BJ (cell line): ENCODE measurements around the gene SLC26A6. TPM values are rescaled to one million over a fixed set of nuclear protein-coding genes. Genes with fewer than 3 reads are reported as not detected.

Experiments used
- CTCF ChIA-PET: fragments of 350-600 bp; formaldehyde crosslinking; extraction: SDS; loops from one replicate; lab custom pipeline; 2021; ENCODE audit warnings: antibody characterized with exemption, inconsistent platforms; lab: Yijun Ruan, JAX
- POLR2A ChIA-PET: fragments of 300-600 bp; sonication (Branson Sonifier 250); formaldehyde crosslinking; extraction: SDS; loops from one replicate; lab custom pipeline; 2021; ENCODE audit warnings: antibody characterized with exemption; lab: Charles Lee
- DNase-seq: peaks from one replicate; pipeline ENCODE4 v3.0.0-alpha.2; 2011; ENCODE audit warnings: low read depth
- H3K27me3 ChIP-seq: 2 replicates; pipeline ENCODE4 v1.6.0; 2011; ENCODE audit warnings: low read length; ENCODE audit not compliant: control insufficient read depth, insufficient read depth
- H3K36me3 ChIP-seq: 2 replicates; pipeline ENCODE4 v1.5.1; 2011; ENCODE audit warnings: low read length; ENCODE audit not compliant: control insufficient read depth, insufficient read depth
- H3K4me3 ChIP-seq: 2 replicates; pipeline ENCODE4 v1.5.1; 2011; ENCODE audit warnings: low read depth, mild to moderate bottlenecking, control low read depth, low read length
- CTCF ChIP-seq: IDR thresholded peaks from 2 replicates; pipeline ENCODE4 v1.5.1; 2011; ENCODE audit warnings: low read depth, mild to moderate bottlenecking, control low read depth, inconsistent platforms, low read length, moderate library complexity; ENCODE audit not compliant: insufficient read depth
- polyA plus RNA-seq: library from polyadenylated mRNA; depleted of rRNA; stranded (reverse); fragments of >200 nt; gene quantifications from 2 replicates; pipeline ENCODE4 v1.2.3, GENCODE V29; 2011

Gene SLC26A6
- polyA plus RNA-seq, 1 experiment, result 45.8 TPM

- no peaks in the 10 kb centered on the region for H3K36me3 ChIP-seq
- POLR2A ChIA-PET, result interaction anchor here (0.6 kb wide), 1 partner anchor 14 kb away, joined by 4 read pairs; no protein-coding TSS in a partner anchor
- no peaks in the 10 kb centered on the region for H3K27me3 ChIP-seq
Observed at GRCh38 chr3:48648188-48648850, 13.1 kb upstream of the SLC26A6 start.

GRCh38 chr3:48647714-48648113, 12.5 kb upstream of the SLC26A6 start:
- no peak for DNase-seq
- Histone ChIP-seq H3K36me3 (no peaks in the 10 kb centered on the region), H3K27me3 (no peaks in the 10 kb centered on the region), H3K4me3 (no peak overlapping the region)
- TF ChIP-seq CTCF, result no peak
- CTCF ChIA-PET, result no interaction called here
- POLR2A ChIA-PET, result no interaction called here

More at GRCh38 chr3:48648188-48648850, 13.1 kb upstream of the SLC26A6 start:
- H3K4me3 ChIP-seq, result no peak overlapping the region
- CTCF ChIA-PET, result interaction anchor here (0.7 to 1.1 kb wide), 3 partner anchors 12 to 212 kb away, joined by 3 read pairs; partner anchors contain the start of gene SLC26A6
- no peak for TF ChIP-seq CTCF
- no peak for DNase-seq

GRCh38 chr3:48644898-48645760, 9.9 kb upstream of the SLC26A6 start:
- H3K27me3 ChIP-seq, result no peaks in the 10 kb centered on the region
- no peak for DNase-seq
- POLR2A ChIA-PET, result no interaction called here

DNA sequence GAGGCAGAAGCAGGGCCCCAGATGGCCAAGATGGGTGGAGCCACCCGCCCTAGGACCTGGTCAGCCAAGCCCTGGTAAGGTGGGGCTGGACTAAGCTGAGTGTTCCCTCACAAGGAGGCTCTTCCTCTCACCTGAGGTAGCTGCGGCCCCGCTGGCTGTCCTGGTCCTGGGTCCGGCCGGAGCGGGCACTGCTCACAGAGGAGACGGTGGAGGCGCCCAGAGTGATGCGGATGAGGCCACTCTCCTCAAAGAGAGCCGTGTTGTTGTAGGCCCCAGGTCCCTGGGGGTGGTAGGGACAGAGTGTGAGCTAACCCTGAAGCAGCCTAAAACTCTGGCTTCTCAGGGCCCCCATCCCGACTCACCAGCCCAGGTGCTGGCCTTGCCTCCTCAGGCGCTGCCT, 7.3 kb upstream of the SLC26A6 start:
- CTCF ChIA-PET, result no interaction called here
- H3K36me3 ChIP-seq, result peaks cover 1% of the 10 kb centered on the region; the same call in 1 of the 2 replicates
- no peak for DNase-seq

More at GRCh38 chr3:48644898-48645760, 9.9 kb upstream of the SLC26A6 start:
- CTCF ChIA-PET, result interaction anchor here (0.6 to 1.6 kb wide), 3 partner anchors 10 to 116 kb away, joined by 3 to 4 read pairs (median 4); partner anchors contain the start of gene SLC26A6
- H3K36me3 ChIP-seq, result peaks cover 1% of the 10 kb centered on the region; the same call in 1 of the 2 replicates
- no peak overlapping the region for H3K4me3 ChIP-seq
- no peak for TF ChIP-seq CTCF

More for the DNA sequence above, 7.3 kb upstream of the SLC26A6 start:
- TF ChIP-seq CTCF, result no peak
- Histone ChIP-seq H3K27me3 (no peaks in the 10 kb centered on the region), H3K4me3 (no peak overlapping the region)
- POLR2A ChIA-PET, result no interaction called here
